ENCODE data around the gene ENTPD1.
"Not testable (repeated sequence)": the region's sequence is repeated elsewhere in the genome, so short reads cannot be mapped to it uniquely, and the experiment has no call there.

Gene ENTPD1

GRCh38 chr10:95865814-95866466, 110.0 kb downstream of the ENTPD1 start:
- DNase-seq (ENCODE audit: low spot score): no peak

- no peak for DNase-seq (ENCODE audit: low spot score)
Measured at GRCh38 chr10:95866467-95866842, 110.5 kb downstream of the ENTPD1 start.

GRCh38 chr10:95867866-95868265, 111.9 kb downstream of the ENTPD1 start:
- DNase-seq (ENCODE audit: low spot score): no peak

DNA sequence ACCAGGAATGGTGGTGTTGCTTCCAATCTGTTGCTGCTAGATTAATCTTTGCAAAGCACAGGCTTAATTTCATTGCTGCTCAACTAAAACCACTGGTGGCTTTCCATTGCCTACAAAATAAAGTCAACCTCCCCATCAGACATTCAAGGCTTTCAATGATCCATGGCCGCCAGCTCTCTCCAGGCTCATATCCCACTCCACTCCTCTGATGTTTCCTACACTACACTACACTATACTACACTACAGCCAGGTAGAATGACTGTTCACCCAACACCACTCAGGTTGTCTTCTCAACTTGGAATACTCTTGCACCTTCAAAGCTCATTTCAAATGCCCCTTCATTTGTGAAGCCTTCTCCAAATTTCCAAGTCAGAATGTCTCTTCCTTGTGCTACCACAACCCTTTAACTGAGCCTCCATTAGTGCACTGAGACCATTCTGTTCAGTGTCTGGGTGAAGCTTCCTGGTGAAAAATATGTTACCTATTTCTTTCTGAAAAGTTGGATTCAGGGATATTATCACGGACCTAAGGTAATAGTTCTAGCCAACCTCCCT, 116.3 kb downstream of the ENTPD1 start:
- no peak for DNase-seq (ENCODE audit: low spot score)

DNA sequence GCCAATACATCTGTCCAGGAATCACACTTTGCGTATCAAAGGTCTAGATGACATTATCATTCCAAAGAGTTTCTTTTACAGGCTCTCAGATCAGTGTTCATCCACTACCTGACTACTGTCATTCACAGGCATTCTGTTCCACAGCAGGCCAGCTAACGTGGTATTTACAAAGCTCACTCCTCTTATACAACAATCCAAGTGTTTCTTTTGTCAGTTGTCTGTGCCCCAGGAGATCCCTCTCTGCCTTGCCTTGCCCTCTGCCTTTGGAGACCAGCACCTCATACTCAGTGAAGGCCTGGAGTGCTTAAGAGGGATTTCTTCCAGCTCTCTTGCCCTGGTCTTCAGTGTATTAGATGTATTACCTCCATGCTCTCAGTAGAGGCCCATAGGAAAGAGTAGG, 117.2 kb downstream of the ENTPD1 start:
- no peak for DNase-seq (ENCODE audit: low spot score)

GRCh38 chr10:95873651-95874050, 117.7 kb downstream of the ENTPD1 start:
- no peak for DNase-seq (ENCODE audit: low spot score)

- not testable (repeated sequence) for DNase-seq (ENCODE audit: low spot score)
Measured at GRCh38 chr10:95874783-95875182, 118.8 kb downstream of the ENTPD1 start.

GRCh38 chr10:95876756-95877155, 120.8 kb downstream of the ENTPD1 start:
- no peak for DNase-seq (ENCODE audit: low spot score)

- DNase-seq (ENCODE audit: low spot score): no peak
Measured at GRCh38 chr10:95877881-95878280, 121.9 kb downstream of the ENTPD1 start.

DNA sequence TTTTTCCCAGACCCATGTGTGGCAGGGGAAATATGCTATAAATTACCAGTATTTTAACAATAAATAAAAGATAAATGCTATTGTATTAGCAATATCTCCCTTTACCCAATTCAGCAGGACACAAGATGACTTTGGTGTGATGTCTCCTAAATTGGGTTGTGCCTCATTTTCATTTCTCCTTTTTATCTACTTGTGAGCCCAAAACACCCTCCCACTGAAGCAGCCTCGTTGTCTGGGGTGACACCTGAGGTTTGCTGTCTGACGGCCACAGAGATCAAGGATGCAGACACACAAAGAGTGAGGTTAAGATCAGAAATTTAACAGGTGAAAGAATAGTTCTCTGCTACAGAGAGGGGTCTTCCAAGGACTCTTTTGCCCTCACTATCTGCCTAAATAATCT, 124.7 kb downstream of the ENTPD1 start:
- no peak for DNase-seq (ENCODE audit: low spot score)

DNA sequence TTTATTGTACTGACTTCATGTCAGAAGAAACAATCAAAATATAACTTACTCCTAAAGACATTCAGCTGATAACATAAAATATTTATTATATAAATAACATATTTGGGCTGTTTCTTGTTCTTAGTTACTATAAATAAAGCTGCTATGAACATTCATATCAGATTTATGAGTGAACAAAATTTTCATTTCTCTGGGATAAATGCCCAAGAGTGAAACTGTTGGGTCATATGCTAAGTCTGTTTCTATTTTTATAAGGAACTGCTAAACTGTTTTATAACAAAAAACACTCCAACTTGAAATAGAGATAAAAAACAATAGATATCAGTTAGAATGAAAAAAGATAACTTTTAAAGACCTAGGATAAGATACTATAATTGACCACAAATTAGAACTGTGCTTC, 125.4 kb downstream of the ENTPD1 start:
- DNase-seq (ENCODE audit: low spot score): no peak

GRCh38 chr10:95889830-95890229, 133.9 kb downstream of the ENTPD1 start:
- DNase-seq (ENCODE audit: low spot score): no peak

DNA sequence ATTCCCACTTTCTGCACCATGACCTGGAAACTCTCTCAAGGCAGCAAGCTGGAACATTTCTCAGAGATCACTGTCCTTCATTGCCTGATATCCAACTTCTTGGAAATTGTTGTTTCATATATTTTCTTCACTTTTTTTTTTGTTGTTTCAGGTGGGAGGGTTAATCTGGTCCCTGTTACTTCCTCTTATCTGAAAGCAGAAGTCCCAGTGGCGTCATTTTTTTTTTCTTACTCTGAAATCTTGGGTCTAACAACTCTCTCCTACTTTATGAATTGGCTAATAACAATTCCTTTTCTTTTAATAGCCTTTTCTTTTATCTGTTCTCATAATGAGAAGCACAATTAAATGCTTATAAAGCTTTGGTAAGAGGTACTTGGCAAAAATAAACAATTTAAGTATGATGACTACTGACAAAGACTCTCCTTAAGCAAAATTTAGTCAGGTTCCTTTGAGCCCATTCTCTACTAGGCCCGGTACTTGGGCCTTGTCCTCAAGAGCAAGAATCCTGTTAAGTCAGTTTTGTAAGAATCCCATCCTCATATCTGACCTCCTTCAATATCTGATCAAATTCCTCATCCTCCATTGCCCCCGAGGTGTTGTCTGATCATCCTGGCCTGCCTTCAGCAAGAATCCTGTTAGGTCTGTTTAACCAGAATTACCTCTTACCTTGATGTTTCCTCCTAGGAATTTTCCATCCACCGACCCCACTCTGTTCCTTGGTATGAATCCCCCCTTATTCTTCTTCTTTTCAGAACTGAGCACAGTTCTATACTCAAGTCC, 140.3 kb downstream of the ENTPD1 start:
- no peak for DNase-seq (ENCODE audit: low spot score)

GRCh38 chr10:95905897-95906580, 150.1 kb downstream of the ENTPD1 start:
- DNase-seq (ENCODE audit: low spot score): not testable (repeated sequence)

DNA sequence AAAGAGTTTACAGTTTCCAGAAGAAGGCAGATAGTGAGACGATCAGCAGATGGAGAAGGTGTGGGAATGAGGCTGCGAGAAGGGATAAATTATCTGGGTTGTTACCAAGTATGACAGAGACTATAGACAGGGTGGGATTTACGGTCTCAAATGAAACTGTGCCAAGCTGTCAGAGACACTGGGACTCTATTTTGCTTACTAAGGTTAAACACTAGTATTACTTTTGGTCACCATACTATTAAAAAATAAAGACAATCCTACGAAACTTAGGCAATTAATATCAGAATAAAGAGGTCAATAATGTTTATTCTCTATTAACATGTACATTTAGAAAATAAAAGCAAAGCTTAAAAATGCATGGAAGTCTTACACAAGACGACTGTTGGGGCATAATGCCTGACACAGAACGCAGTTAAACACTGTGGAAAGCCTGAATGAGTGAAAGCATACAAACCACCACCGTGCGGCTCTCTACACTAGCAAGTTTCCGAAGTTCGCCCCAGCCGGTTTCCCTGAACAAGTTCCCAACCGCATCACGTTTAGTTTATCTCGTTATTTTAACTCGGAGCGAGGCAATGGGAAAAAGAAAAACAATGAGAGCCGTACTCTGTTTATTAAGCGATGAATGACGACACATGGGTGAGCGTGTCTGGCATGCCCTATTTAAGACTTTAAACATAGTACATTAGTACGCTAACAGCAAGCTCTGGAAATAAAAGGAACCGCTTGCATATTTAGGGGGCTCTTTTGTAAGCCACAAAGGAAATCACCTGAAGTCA, 150.9 kb downstream of the ENTPD1 start:
- peak; percentile 20 for DNase-seq (ENCODE audit: low spot score)

GRCh38 chr10:95907456-95908253, 151.7 kb downstream of the ENTPD1 start, which contains the start of gene CC2D2B:
TSS of gene CC2D2B (plus strand) at chr10:95907975. CDS start at chr10:95911324, 3,349 bp downstream.
- peak; percentile 55 for DNase-seq (ENCODE audit: low spot score)

DNA sequence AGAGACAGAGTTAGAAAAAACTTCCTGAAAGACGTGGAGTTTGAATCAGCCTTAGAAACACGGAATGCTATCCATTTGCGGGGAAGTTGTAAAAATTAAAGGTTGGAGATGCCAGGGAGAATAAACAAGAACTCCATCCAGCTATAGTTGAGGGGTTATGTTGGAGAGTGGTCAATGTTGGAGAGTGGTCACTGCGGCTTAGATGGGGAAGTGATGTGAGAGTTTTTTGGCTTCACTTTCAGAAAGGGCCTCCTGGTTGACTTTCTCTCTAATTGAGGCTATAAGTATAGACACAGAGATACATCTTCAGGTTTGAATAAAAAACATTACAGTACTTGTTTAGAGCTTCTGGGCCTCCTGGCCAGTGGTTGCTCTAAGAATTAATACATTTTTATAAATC, 152.5 kb downstream of the ENTPD1 start:
- no peak for DNase-seq (ENCODE audit: low spot score)

GRCh38 chr10:95909561-95909960, 153.6 kb downstream of the ENTPD1 start:
- no peak for DNase-seq (ENCODE audit: low spot score)

DNA sequence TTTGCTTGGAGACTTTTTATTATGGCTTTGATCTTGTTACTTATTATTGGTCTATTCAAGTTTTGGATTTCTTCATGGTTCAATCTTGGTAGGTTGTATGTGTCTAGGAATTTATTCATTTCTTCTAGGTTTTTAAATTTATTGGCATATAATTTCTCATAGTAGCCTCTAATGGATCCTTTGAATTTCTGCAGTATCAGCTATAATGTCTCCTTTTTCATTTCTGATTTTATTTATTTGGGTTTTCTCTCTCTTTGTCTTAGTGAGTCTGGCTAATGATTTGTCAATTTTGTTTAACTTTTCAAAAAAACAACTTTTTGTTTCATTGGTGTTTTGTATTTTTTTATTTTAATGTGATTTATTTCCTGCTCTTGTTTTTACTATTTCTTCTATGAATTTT, 160.1 kb downstream of the ENTPD1 start:
- DNase-seq (ENCODE audit: low spot score): not testable (repeated sequence)
